Keratinocyte (primary cell): ENCODE measurements around the gene KLHL9.

Source experiments
- EZH2 ChIP-seq: IDR thresholded peaks from one replicate; pipeline ENCODE4 v1.6.1; 2012; ENCODE audit warnings: inconsistent platforms, mild to moderate bottlenecking, low read length, moderate library complexity
- TF ChIP-seq, protein P1 (sequence below), 3 experiments: IDR thresholded peaks in 1 of 3; conservative IDR thresholded peaks in 1 of 3; optimal IDR thresholded peaks in 1 of 3; 2 replicates in 2 of 3; 3 replicates in 1 of 3; pipeline versions ENCODE3 to v1.5.1; 2011; ENCODE audit warnings: low read length in 3 of 3, mild to moderate bottlenecking in 3 of 3, moderate library complexity in 2 of 3, control low read depth in 1 of 3, inconsistent platforms in 1 of 3; ENCODE audit not compliant: insufficient read depth in 2 of 3; ENCODE audit errors: extremely low read depth in 1 of 3

GRCh38 chr9:21286659-21287058 is 48.5 kb downstream of the KLHL9 start:
- TF ChIP-seq, protein P1, sequence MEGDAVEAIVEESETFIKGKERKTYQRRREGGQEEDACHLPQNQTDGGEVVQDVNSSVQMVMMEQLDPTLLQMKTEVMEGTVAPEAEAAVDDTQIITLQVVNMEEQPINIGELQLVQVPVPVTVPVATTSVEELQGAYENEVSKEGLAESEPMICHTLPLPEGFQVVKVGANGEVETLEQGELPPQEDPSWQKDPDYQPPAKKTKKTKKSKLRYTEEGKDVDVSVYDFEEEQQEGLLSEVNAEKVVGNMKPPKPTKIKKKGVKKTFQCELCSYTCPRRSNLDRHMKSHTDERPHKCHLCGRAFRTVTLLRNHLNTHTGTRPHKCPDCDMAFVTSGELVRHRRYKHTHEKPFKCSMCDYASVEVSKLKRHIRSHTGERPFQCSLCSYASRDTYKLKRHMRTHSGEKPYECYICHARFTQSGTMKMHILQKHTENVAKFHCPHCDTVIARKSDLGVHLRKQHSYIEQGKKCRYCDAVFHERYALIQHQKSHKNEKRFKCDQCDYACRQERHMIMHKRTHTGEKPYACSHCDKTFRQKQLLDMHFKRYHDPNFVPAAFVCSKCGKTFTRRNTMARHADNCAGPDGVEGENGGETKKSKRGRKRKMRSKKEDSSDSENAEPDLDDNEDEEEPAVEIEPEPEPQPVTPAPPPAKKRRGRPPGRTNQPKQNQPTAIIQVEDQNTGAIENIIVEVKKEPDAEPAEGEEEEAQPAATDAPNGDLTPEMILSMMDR (optimal IDR thresholded peaks at IDR 0.05 in 1 of 3, IDR thresholded peaks at IDR 0.05 in 1 of 3, conservative IDR thresholded peaks at IDR 0.05 in 1 of 3; ENCODE audit: extremely low read depth in 1 of 3, insufficient read depth in 2 of 3, low read length in 3 of 3) = no peak
- no peak for TF ChIP-seq EZH2
